ENCODE data around the gene SUGCT.

SUGCT gene

DNA sequence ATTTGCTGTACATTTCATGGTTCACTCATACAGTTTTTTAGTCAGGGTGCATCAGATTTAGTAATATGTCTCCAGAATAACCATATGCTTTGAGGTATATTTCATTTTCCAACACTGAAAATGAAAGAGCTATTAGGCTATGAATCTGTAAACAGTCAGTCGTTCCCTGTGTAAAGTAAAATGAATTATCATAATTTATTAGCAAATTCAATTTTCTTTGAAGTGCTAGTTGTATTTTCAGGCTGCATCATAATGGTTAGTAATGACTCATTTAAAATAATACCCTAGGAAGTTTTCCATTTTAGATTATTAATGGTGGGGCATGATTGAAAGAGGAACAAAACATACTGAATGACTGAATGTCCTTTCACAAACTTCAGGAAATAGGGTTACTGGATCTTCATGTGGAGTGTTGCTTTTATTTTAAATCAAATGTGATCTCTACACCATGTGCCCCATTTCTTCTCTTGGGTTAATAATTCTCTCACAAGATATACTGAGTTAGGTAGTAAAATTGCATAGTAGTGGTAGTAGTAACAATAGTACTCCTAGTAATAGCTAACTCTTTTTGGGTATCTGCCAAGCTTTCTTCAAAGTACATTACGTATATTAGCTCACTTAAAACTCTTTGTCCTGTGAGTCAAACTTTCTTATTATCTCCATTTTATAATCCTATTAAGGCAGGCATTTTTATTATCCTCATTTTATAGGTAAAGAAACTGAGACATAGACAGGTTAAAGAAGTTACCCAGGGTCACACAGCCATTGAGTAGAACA, 476.5 kb downstream of the SUGCT start:
- TF ChIP-seq ZBTB7A (IDR thresholded peaks at IDR 0.05; ENCODE audit: low read depth) (no peak), TCF12 (IDR thresholded peaks at IDR 0.05; ENCODE audit: low read depth) (no peak), FOXM1 (IDR thresholded peaks at IDR 0.05; ENCODE audit: borderline replicate concordance, low read depth) (no peak), CEBPB (IDR thresholded peaks at IDR 0.05) (no peak), TAF1 (IDR thresholded peaks at IDR 0.05; ENCODE audit: low read depth) (no peak), CREB1 (IDR thresholded peaks at IDR 0.05; ENCODE audit: low read depth) (no peak), RAD21 (IDR thresholded peaks at IDR 0.05; ENCODE audit: low read depth) (no peak), YY1 (IDR thresholded peaks at IDR 0.05; ENCODE audit: low read depth) (no peak)
- TF ChIP-seq, protein P1, sequence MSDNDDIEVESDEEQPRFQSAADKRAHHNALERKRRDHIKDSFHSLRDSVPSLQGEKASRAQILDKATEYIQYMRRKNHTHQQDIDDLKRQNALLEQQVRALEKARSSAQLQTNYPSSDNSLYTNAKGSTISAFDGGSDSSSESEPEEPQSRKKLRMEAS (IDR thresholded peaks at IDR 0.05) = no peak

DNA sequence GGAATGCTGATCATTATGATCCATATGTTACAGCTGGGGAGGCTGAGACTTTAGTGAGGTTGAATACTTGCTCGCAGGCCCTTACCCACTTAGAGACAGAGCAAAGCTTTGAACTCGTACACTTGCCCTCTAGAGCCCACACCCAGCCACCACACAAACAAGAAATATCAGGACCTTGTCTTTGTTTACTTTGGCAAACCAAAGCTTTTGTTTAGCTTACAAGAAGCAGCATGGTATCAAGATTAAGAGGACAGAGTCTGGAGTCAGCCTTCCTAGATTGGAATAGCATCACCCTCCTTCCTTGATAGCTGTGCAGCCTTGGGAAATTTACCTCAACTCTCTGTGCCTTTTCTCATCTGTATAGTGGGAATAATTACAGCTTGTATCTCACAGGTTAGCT, 477.5 kb downstream of the SUGCT start:
- TF ChIP-seq TCF12 (IDR thresholded peaks at IDR 0.05; ENCODE audit: low read depth) (no peak), CREB1 (IDR thresholded peaks at IDR 0.05; ENCODE audit: low read depth) (no peak), CEBPB (IDR thresholded peaks at IDR 0.05) (no peak), NFIC (IDR thresholded peaks at IDR 0.05) (no peak), EGR1 (IDR thresholded peaks at IDR 0.05) (no peak), RAD21 (IDR thresholded peaks at IDR 0.05; ENCODE audit: low read depth) (no peak), ZBTB7A (IDR thresholded peaks at IDR 0.05; ENCODE audit: low read depth) (no peak), TAF1 (IDR thresholded peaks at IDR 0.05; ENCODE audit: low read depth) (no peak), EP300 (IDR thresholded peaks at IDR 0.05; ENCODE audit: borderline replicate concordance) (no peak), FOXM1 (IDR thresholded peaks at IDR 0.05; ENCODE audit: borderline replicate concordance, low read depth) (no peak), YY1 (IDR thresholded peaks at IDR 0.05; ENCODE audit: low read depth) (no peak), TEAD4 (IDR thresholded peaks at IDR 0.05) (no peak), USF1 (IDR thresholded peaks at IDR 0.05) (no peak)
- TF ChIP-seq, protein P2, sequence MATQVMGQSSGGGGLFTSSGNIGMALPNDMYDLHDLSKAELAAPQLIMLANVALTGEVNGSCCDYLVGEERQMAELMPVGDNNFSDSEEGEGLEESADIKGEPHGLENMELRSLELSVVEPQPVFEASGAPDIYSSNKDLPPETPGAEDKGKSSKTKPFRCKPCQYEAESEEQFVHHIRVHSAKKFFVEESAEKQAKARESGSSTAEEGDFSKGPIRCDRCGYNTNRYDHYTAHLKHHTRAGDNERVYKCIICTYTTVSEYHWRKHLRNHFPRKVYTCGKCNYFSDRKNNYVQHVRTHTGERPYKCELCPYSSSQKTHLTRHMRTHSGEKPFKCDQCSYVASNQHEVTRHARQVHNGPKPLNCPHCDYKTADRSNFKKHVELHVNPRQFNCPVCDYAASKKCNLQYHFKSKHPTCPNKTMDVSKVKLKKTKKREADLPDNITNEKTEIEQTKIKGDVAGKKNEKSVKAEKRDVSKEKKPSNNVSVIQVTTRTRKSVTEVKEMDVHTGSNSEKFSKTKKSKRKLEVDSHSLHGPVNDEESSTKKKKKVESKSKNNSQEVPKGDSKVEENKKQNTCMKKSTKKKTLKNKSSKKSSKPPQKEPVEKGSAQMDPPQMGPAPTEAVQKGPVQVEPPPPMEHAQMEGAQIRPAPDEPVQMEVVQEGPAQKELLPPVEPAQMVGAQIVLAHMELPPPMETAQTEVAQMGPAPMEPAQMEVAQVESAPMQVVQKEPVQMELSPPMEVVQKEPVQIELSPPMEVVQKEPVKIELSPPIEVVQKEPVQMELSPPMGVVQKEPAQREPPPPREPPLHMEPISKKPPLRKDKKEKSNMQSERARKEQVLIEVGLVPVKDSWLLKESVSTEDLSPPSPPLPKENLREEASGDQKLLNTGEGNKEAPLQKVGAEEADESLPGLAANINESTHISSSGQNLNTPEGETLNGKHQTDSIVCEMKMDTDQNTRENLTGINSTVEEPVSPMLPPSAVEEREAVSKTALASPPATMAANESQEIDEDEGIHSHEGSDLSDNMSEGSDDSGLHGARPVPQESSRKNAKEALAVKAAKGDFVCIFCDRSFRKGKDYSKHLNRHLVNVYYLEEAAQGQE (IDR thresholded peaks at IDR 0.05; ENCODE audit: low read depth) = no peak
- TF ChIP-seq, protein P1 (IDR thresholded peaks at IDR 0.05) = no peak

GRCh38 chr7:40619647-40620046, 484.8 kb downstream of the SUGCT start:
- TF ChIP-seq CREB1 (IDR thresholded peaks at IDR 0.05; ENCODE audit: low read depth) (no peak), TAF1 (IDR thresholded peaks at IDR 0.05; ENCODE audit: low read depth) (no peak)

GRCh38 chr7:40621592-40621998, 486.8 kb downstream of the SUGCT start:
- TF ChIP-seq TAF1 (IDR thresholded peaks at IDR 0.05; ENCODE audit: low read depth) (no peak), USF1 (IDR thresholded peaks at IDR 0.05) (no peak), NFIC (IDR thresholded peaks at IDR 0.05) (no peak), ZBTB7A (IDR thresholded peaks at IDR 0.05; ENCODE audit: low read depth) (no peak), CEBPB (IDR thresholded peaks at IDR 0.05) (no peak), EGR1 (IDR thresholded peaks at IDR 0.05) (no peak), EP300 (IDR thresholded peaks at IDR 0.05; ENCODE audit: borderline replicate concordance) (no peak), CREB1 (IDR thresholded peaks at IDR 0.05; ENCODE audit: low read depth) (no peak), RAD21 (IDR thresholded peaks at IDR 0.05; ENCODE audit: low read depth) (no peak), YY1 (IDR thresholded peaks at IDR 0.05; ENCODE audit: low read depth) (no peak), TEAD4 (IDR thresholded peaks at IDR 0.05) (no peak), TCF12 (IDR thresholded peaks at IDR 0.05; ENCODE audit: low read depth) (no peak), FOXM1 (IDR thresholded peaks at IDR 0.05; ENCODE audit: borderline replicate concordance, low read depth) (no peak)
- TF ChIP-seq, protein P1 (IDR thresholded peaks at IDR 0.05) = no peak
- TF ChIP-seq, protein P2 (IDR thresholded peaks at IDR 0.05; ENCODE audit: low read depth) = no peak

- TF ChIP-seq CREB1 (IDR thresholded peaks at IDR 0.05; ENCODE audit: low read depth) = no peak
- TF ChIP-seq, protein P1 (IDR thresholded peaks at IDR 0.05) = no peak
- no peak for TF ChIP-seq USF1 (IDR thresholded peaks at IDR 0.05)
- no peak for TF ChIP-seq TCF12 (IDR thresholded peaks at IDR 0.05; ENCODE audit: low read depth)
- TF ChIP-seq FOXM1 (IDR thresholded peaks at IDR 0.05; ENCODE audit: borderline replicate concordance, low read depth) = no peak
- no peak for TF ChIP-seq TAF1 (IDR thresholded peaks at IDR 0.05; ENCODE audit: low read depth)
- TF ChIP-seq RAD21 (IDR thresholded peaks at IDR 0.05; ENCODE audit: low read depth) = no peak
- TF ChIP-seq YY1 (IDR thresholded peaks at IDR 0.05; ENCODE audit: low read depth) = no peak
Observed at GRCh38 chr7:40622941-40623501, 488.2 kb downstream of the SUGCT start.

All from Ishikawa (cell line).